HCT116 (cell line): ENCODE results near the gene FCMR.

Source experiments
- EGR1 ChIP-seq: IDR thresholded peaks from 2 replicates; pipeline ENCODE4 v1.6.1; 2012; ENCODE audit warnings: low read depth
- TF ChIP-seq, protein P1 (sequence below), 3 experiments: fragments of 200-600 bp in 1 of 3; sonication (generic) in 1 of 3; IDR thresholded peaks in 2 of 3; conservative IDR thresholded peaks in 1 of 3; 2 replicates each; pipeline ENCODE4 v1.5.1; 2012 to 2017; ENCODE audit warnings: low read depth in 2 of 3, low read length in 2 of 3, antibody characterized with exemption in 1 of 3, borderline replicate concordance in 1 of 3, control low read depth in 1 of 3, mild to moderate bottlenecking in 1 of 3, mixed read lengths in 1 of 3, mixed run types in 1 of 3, moderate library complexity in 1 of 3; ENCODE audit not compliant: insufficient read depth in 1 of 3

GRCh38 chr1:206952171-206952570 lies 30.4 kb upstream of the FCMR start:
- TF ChIP-seq, protein P1, sequence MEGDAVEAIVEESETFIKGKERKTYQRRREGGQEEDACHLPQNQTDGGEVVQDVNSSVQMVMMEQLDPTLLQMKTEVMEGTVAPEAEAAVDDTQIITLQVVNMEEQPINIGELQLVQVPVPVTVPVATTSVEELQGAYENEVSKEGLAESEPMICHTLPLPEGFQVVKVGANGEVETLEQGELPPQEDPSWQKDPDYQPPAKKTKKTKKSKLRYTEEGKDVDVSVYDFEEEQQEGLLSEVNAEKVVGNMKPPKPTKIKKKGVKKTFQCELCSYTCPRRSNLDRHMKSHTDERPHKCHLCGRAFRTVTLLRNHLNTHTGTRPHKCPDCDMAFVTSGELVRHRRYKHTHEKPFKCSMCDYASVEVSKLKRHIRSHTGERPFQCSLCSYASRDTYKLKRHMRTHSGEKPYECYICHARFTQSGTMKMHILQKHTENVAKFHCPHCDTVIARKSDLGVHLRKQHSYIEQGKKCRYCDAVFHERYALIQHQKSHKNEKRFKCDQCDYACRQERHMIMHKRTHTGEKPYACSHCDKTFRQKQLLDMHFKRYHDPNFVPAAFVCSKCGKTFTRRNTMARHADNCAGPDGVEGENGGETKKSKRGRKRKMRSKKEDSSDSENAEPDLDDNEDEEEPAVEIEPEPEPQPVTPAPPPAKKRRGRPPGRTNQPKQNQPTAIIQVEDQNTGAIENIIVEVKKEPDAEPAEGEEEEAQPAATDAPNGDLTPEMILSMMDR (IDR thresholded peaks at IDR 0.05 in 2 of 3, conservative IDR thresholded peaks at IDR 0.05 in 1 of 3; ENCODE audit: borderline replicate concordance in 1 of 3, insufficient read depth in 1 of 3, low read depth in 2 of 3, low read length in 2 of 3), result no peak
- no peak for TF ChIP-seq EGR1
